Erythroblast (primary cell): ENCODE measurements around the gene PTPRN2.

ENCODE experiments used
- GATA1 ChIP-seq: IDR thresholded peaks from 2 replicates; pipeline ENCODE4 v1.6.1; 2011; ENCODE audit warnings: low read depth, mild to moderate bottlenecking, control low read depth, low read length, moderate library complexity
- POLR2A ChIP-seq: IDR thresholded peaks from 2 replicates; pipeline ENCODE4 v1.6.1; 2011; ENCODE audit warnings: mild to moderate bottlenecking, low read length

- TF ChIP-seq POLR2A (no peak), GATA1 (no peak)
Observed at GRCh38 chr7:157887400-157887799, 700.2 kb downstream of the PTPRN2 start.
